Left lung (tissue), 10 donors: ENCODE results near the gene ZFP91. TPM values are rescaled to one million over a fixed set of nuclear protein-coding genes. Genes with fewer than 3 reads are reported as not detected.
"Not testable (repeated sequence)": the region's sequence is repeated elsewhere in the genome, so short reads cannot be mapped to it uniquely, and the experiment has no call there.

ENCODE experiments used
- ATAC-seq: fragments of 200-7000 bp; cut with Tn5 transposase; one replicate; pipeline ENCODE4 v1.9.1; 2020; ENCODE audit warnings: moderate library complexity
- DNase-seq, 4 donors: peaks; one replicate each; pipeline ENCODE4 v3.0.0-alpha.2; 2013 to 2020
- H3K27ac ChIP-seq, 2 donors: fragments of 200-600 bp; sonication (generic) in 1 of 2; one replicate each; pipeline versions ENCODE4 v1.5.0 to v1.8.0; 2020 to 2021
- H3K27me3 ChIP-seq, 2 donors: fragments of 200-600 bp; sonication (generic) in 1 of 2; one replicate each; pipeline versions ENCODE4 v1.5.0 to v1.8.0; 2020 to 2021
- H3K36me3 ChIP-seq, 2 donors: fragments of 200-600 bp; sonication (generic) in 1 of 2; one replicate each; pipeline versions ENCODE4 v1.5.0 to v1.8.0; 2020 to 2021
- H3K4me1 ChIP-seq, 2 donors: fragments of 200-600 bp; one replicate each; pipeline ENCODE4 v1.8.0; 2021
- H3K4me3 ChIP-seq, 2 donors: fragments of 200-600 bp; sonication (generic) in 1 of 2; one replicate each; pipeline versions ENCODE4 v1.5.0 to v1.8.0; 2020 to 2021; ENCODE audit warnings: mild to moderate bottlenecking in 1 of 2
- H3K9me3 ChIP-seq, 2 donors: fragments of 200-600 bp; sonication (generic) in 1 of 2; one replicate each; pipeline versions ENCODE4 v1.5.0 to v1.8.0; 2020 to 2021
- CTCF ChIP-seq, 2 donors: fragments of 200-600 bp; sonication (generic) in 1 of 2; IDR thresholded peaks; one replicate each; pipeline versions ENCODE4 v1.5.0 to v1.8.0; 2021; ENCODE audit warnings: antibody characterized with exemption in 2 of 2
- intact Hi-C, 2 donors: fragments of 100-400 bp; cut with DNase I; formaldehyde crosslinking; loops; one replicate each; pipeline versions ENCODE4 v1.11.2 to v1.14.2; 2022
- polyA plus RNA-seq, 6 donors: library from polyadenylated mRNA; unstranded; fragments of 120-200 nt; gene quantifications; one replicate each; pipeline ENCODE4 v1.2.1, GENCODE V29; 2013; ENCODE audit not compliant: insufficient read length in 6 of 6
- total RNA-seq, 2 donors: library from RNA; stranded (reverse); fragmentation: NEBNext Ultra II Directional; extraction: Animal tissue kit (Norgen Biotek cat#: 25700); gene quantifications; one replicate each; pipeline ENCODE4 v1.2.1, GENCODE V29; 2021
- donor health status: DM: no; HTN: yes; CAD: no.
- donor health status: DM: no; HTN: no; CAD: no.

ZFP91 gene
- total and polyA plus RNA-seq, 8 donors = 41.3 to 62.4 (median 56.3) TPM

GRCh38 chr11:58567889-58568512 lies 10.9 kb upstream of the ZFP91 start:
- Histone ChIP-seq H3K27me3 (no peaks in the 10 kb centered on the region), H3K36me3 (peaks cover 0 to 44% of the 10 kb centered on the region in 2 donors), H3K4me1 (peaks cover 3 to 28% of the 10 kb centered on the region in 2 donors), H3K4me3 (no peak overlapping the region), H3K9me3 (no peaks in the 10 kb centered on the region), H3K27ac (no peak overlapping the region)
- ATAC-seq (peak; percentile 86), DNase-seq (peak in 2 of 4 donors; percentile 22 to 58)
- intact Hi-C loops = no loop called here
- peak; percentile 75 for TF ChIP-seq CTCF (IDR thresholded peaks at IDR 0.05)

GRCh38 chr11:58572906-58573305 lies 6.0 kb upstream of the ZFP91 start:
- ATAC-seq, H3K9me3 ChIP-seq, intact Hi-C loops, H3K27me3 ChIP-seq, DNase-seq: not testable (repeated sequence)
- peak overlapping the region; percentile 4 to 99 for H3K27ac ChIP-seq
- peaks cover 0 to 23% of the 10 kb centered on the region in 2 donors for H3K36me3 ChIP-seq
- peaks cover 20 to 67% of the 10 kb centered on the region in 2 donors for H3K4me1 ChIP-seq
- H3K4me3 ChIP-seq = peak overlapping the region in 1 of 2 donors; percentile 24

GRCh38 chr11:58573451-58574104 lies 5.3 kb upstream of the ZFP91 start:
- peak in 1 of 4 donors; percentile 51 for DNase-seq
- peak; percentile 1 for ATAC-seq
- Histone ChIP-seq H3K4me1 (peaks cover 20 to 60% of the 10 kb centered on the region in 2 donors), H3K36me3 (peaks cover 0 to 20% of the 10 kb centered on the region in 2 donors), H3K27ac (peak overlapping the region; percentile 72 to 99), H3K4me3 (peak overlapping the region in 1 of 2 donors; percentile 34), H3K9me3 (no peaks in the 10 kb centered on the region), H3K27me3 (no peaks in the 10 kb centered on the region)
- intact Hi-C loops = no loop called here
- no peak for TF ChIP-seq CTCF (IDR thresholded peaks at IDR 0.05)

- H3K4me1 ChIP-seq = peaks cover 20 to 59% of the 10 kb centered on the region in 2 donors
- H3K27me3 ChIP-seq = no peaks in the 10 kb centered on the region
- H3K27ac ChIP-seq = peak overlapping the region; percentile 72 to 99
- peak overlapping the region in 1 of 2 donors; percentile 34 for H3K4me3 ChIP-seq
- no peak for ATAC-seq
- H3K36me3 ChIP-seq = peaks cover 0 to 7% of the 10 kb centered on the region in 2 donors
- intact Hi-C loops = no loop called here
- no peak for DNase-seq
- TF ChIP-seq CTCF (IDR thresholded peaks at IDR 0.05) = no peak
- no peaks in the 10 kb centered on the region for H3K9me3 ChIP-seq
Observed at GRCh38 chr11:58574881-58575280, 4.0 kb upstream of the ZFP91 start.

GRCh38 chr11:58575377-58576020 lies 3.4 kb upstream of the ZFP91 start, which contains the start of gene LPXN:
Gene LPXN (minus strand): TSS chr11:58575856. CDS start chr11:58575772, 84 bp downstream.
- H3K4me1 ChIP-seq = peaks cover 20 to 65% of the 10 kb centered on the region in 2 donors
- intact Hi-C loops = no loop called here

More at GRCh38 chr11:58575377-58576020, 3.4 kb upstream of the ZFP91 start, which contains the start of gene LPXN:
- peak within 1 kb of the TSS in 1 of 2 donors; percentile 91 for H3K4me3 ChIP-seq
- peaks cover 0 to under 1% of the 10 kb centered on the region in 2 donors for H3K36me3 ChIP-seq
- no peak for DNase-seq
- TF ChIP-seq CTCF (IDR thresholded peaks at IDR 0.05) = no peak
- ATAC-seq = no peak
- no peaks in the 10 kb centered on the region for H3K9me3 ChIP-seq
- H3K27me3 ChIP-seq = no peaks in the 10 kb centered on the region
- peak within 1 kb of the TSS; percentile 99 to 100 for H3K27ac ChIP-seq
